Gastrocnemius medialis (tissue), 4 donors: ENCODE results near the gene PDXK.

Experiments used
- CTCF ChIP-seq, 5 experiments: fragments of 450-650 bp in 3 of 5; fragments of 200-600 bp in 2 of 5; sonication (generic) in 2 of 5; IDR thresholded peaks in 4 of 5; conservative IDR thresholded peaks in 1 of 5; 1 replicate in 4 of 5; 2 replicates in 1 of 5; pipeline ENCODE4 v1.5.1; 2016 to 2019; ENCODE audit warnings: antibody characterized with exemption in 5 of 5, mild to moderate bottlenecking in 3 of 5, moderate library complexity in 3 of 5
- POLR2A ChIP-seq, 2 donors: fragments of 450-650 bp; IDR thresholded peaks; one replicate each; pipeline ENCODE4 v1.6.1; 2017; ENCODE audit warnings: antibody characterized with exemption in 2 of 2, mild to moderate bottlenecking in 2 of 2, moderate library complexity in 2 of 2

GRCh38 chr21:43794857-43795256 lies 75.9 kb downstream of the PDXK start:
- TF ChIP-seq CTCF (IDR thresholded peaks at IDR 0.05 in 4 of 5, conservative IDR thresholded peaks at IDR 0.05 in 1 of 5) = no peak
- no peak for TF ChIP-seq POLR2A (IDR thresholded peaks at IDR 0.05)
